H1 (cell line): Measurements from ENCODE around the gene SLC16A5.

ENCODE experiments used
- BCL11A ChIP-seq, 2 experiments: IDR thresholded peaks; one replicate each; pipeline ENCODE4 v1.6.1; 2011; ENCODE audit warnings: low read depth in 2 of 2, low read length in 2 of 2, mild to moderate bottlenecking in 2 of 2
- CTCF ChIP-seq, 3 experiments: IDR thresholded peaks; 1 replicate in 2 of 3; 2 replicates in 1 of 3; pipeline versions ENCODE4 v1.5.1 to v1.6.1; 2011; ENCODE audit warnings: low read length in 3 of 3, mild to moderate bottlenecking in 3 of 3, inconsistent platforms in 2 of 3, low read depth in 1 of 3, moderate library complexity in 1 of 3; ENCODE audit not compliant: insufficient read depth in 1 of 3; ENCODE audit errors: control extremely low read depth in 1 of 3
- TF ChIP-seq, protein P1 (sequence below): IDR thresholded peaks from 2 replicates; pipeline ENCODE4 v1.6.1; 2012; ENCODE audit warnings: inconsistent platforms

- TF ChIP-seq, protein P1, sequence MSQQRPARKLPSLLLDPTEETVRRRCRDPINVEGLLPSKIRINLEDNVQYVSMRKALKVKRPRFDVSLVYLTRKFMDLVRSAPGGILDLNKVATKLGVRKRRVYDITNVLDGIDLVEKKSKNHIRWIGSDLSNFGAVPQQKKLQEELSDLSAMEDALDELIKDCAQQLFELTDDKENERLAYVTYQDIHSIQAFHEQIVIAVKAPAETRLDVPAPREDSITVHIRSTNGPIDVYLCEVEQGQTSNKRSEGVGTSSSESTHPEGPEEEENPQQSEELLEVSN, result no peak
- TF ChIP-seq BCL11A (IDR thresholded peaks at IDR 0.05; ENCODE audit: low read depth in 2 of 2, low read length in 2 of 2) (no peak), CTCF (IDR thresholded peaks at IDR 0.05; ENCODE audit: control extremely low read depth in 1 of 3, insufficient read depth in 1 of 3, low read depth in 1 of 3, low read length in 3 of 3) (no peak)
Measured at GRCh38 chr17:75079023-75079373, 8.8 kb upstream of the SLC16A5 start.
